ENCODE data around the gene HOMEZ. TPM values are rescaled to one million over a fixed set of nuclear protein-coding genes. Genes with fewer than 3 reads are reported as not detected.

HOMEZ gene
- polyA plus RNA-seq, 2 of the 4 experiments (the other 2 are of a cell fraction) = 7.7 to 9.2 TPM

GRCh38 chr14:23316300-23316699 is 30.4 kb upstream of the HOMEZ start:
- no peak overlapping the region for H3K4me3 ChIP-seq
- no peak overlapping the region for H3K4me2 ChIP-seq
- CTCF ChIA-PET = interaction anchor here (0.6 to 1.6 kb wide), 2 partner anchors 21 to 24 kb away, joined by 3 to 6 read pairs; no protein-coding TSS in a partner anchor
- peaks cover 9% of the 10 kb centered on the region for H3K4me1 ChIP-seq
- H3K27ac ChIP-seq = no peak overlapping the region
- FAIRE-seq (no peak), ATAC-seq (no peak), DNase-seq (ENCODE audit: low read depth in 1 of 2, low spot score in 1 of 2) (no peak)
- POLR2A ChIA-PET = interaction anchor here (0.6 to 1.2 kb wide), 2 partner anchors 9 to 798 kb away, joined by 3 to 6 read pairs; partner anchors contain the start of genes BCL2L2, DCAF11 and NRL
- TF ChIP-seq TFCP2L1 (CRISPR knock-in tag; IDR thresholded peaks at IDR 0.05) (no peak), PHF8 (IDR thresholded peaks at IDR 0.05; ENCODE audit: borderline replicate concordance, low read depth) (no peak), GATA3 (IDR thresholded peaks at IDR 0.05; ENCODE audit: borderline replicate concordance) (no peak), RAD21 (conservative IDR thresholded peaks at IDR 0.05 in 1 of 2, IDR thresholded peaks at IDR 0.05 in 1 of 2) (no peak), RCOR1 (IDR thresholded peaks at IDR 0.05; ENCODE audit: low read depth, low read length) (no peak), NR3C1 (IDR thresholded peaks at IDR 0.05) (no peak), ELK1 (IDR thresholded peaks at IDR 0.05; ENCODE audit: low read depth, low read length) (no peak), ZSCAN20 (CRISPR knock-in tag; IDR thresholded peaks at IDR 0.05) (no peak), ZFP36 (IDR thresholded peaks at IDR 0.05; ENCODE audit: borderline replicate concordance, partially characterized antibody) (no peak), ATOH8 (CRISPR knock-in tag; IDR thresholded peaks at IDR 0.05; ENCODE audit: low read depth) (no peak)
- H3K9me3 ChIP-seq = no peaks in the 10 kb centered on the region
- 86% methylated on average over 5 of the region's 5 CpGs for WGBS (ENCODE audit: missing lambda C conversion rate)

GRCh38 chr14:23310546-23310945 is 24.6 kb upstream of the HOMEZ start:
- no peak for TF ChIP-seq NPAS2 (CRISPR knock-in tag; IDR thresholded peaks at IDR 0.05; ENCODE audit: borderline replicate concordance)
- no peak for TF ChIP-seq MAFK (IDR thresholded peaks at IDR 0.05; ENCODE audit: partially characterized antibody)
- no peak for TF ChIP-seq ATOH8 (CRISPR knock-in tag; IDR thresholded peaks at IDR 0.05; ENCODE audit: low read depth)
- TF ChIP-seq ZC3H11A (IDR thresholded peaks at IDR 0.05) = no peak
- TF ChIP-seq JUNB (IDR thresholded peaks at IDR 0.05) = no peak
- TF ChIP-seq HOXA7 (CRISPR knock-in tag; IDR thresholded peaks at IDR 0.05) = no peak
- no peak for TF ChIP-seq SMC3 (IDR thresholded peaks at IDR 0.05)
- TF ChIP-seq RNF2 (IDR thresholded peaks at IDR 0.05; ENCODE audit: borderline replicate concordance, low read depth) = no peak
- no peak for TF ChIP-seq GATA3 (IDR thresholded peaks at IDR 0.05; ENCODE audit: borderline replicate concordance)
- Histone ChIP-seq H3K4me2 (no peak overlapping the region), H3K27ac (no peak overlapping the region), H3K4me1 (peaks cover 24% of the 10 kb centered on the region), H3K4me3 (no peak overlapping the region), H3K9me3 (no peaks in the 10 kb centered on the region)
- CTCF ChIA-PET = interaction anchor here (1.0 to 2.9 kb wide), 6 partner anchors 9 to 216 kb away, joined by 3 to 15 read pairs (median 4); partner anchors contain the start of genes ACIN1, C14orf119, PABPN1 and PPP1R3E
- 82% methylated on average over 1 of the region's 1 CpG for WGBS (ENCODE audit: missing lambda C conversion rate)
- no peak for FAIRE-seq
- DNase-seq (ENCODE audit: low read depth in 1 of 2, low spot score in 1 of 2) = no peak
- POLR2A ChIA-PET = interaction anchor here (1.2 to 1.4 kb wide), 2 partner anchors 8 to 11 kb away, joined by 5 read pairs; partner anchors contain the start of genes PABPN1 and PPP1R3E
- no peak for ATAC-seq

- 0 out of 6 replicates have a peak overlapping the region, but pooled peaks of 1 of the 2 experiments have one; percentile 17 for H3K27ac ChIP-seq
- H3K9me3 ChIP-seq = no peaks in the 10 kb centered on the region
- no peak overlapping the region for H3K4me3 ChIP-seq
- ChIA-PET POLR2A (interaction anchor here (0.5 to 4.5 kb wide), 2 partner anchors 13 to 243 kb away, joined by 3 to 64 read pairs; partner anchors contain the start of genes PABPN1 and ZFHX2), CTCF (interaction anchor here (0.5 to 3.8 kb wide), 10 partner anchors 7 to 794 kb away, joined by 3 to 15 read pairs (median 4); partner anchors contain the start of genes PPP1R3E and SLC22A17)
- FAIRE-seq (no peak), DNase-seq (ENCODE audit: low read depth in 1 of 2, low spot score in 1 of 2) (no peak), ATAC-seq (no peak)
- no peak for TF ChIP-seq RFX5 (IDR thresholded peaks at IDR 0.05)
- no peak for TF ChIP-seq MYC (IDR thresholded peaks at IDR 0.05; ENCODE audit: borderline replicate concordance, low read length)
- no peak for TF ChIP-seq PHF8 (IDR thresholded peaks at IDR 0.05; ENCODE audit: borderline replicate concordance, low read depth)
- TF ChIP-seq RAD21 (conservative IDR thresholded peaks at IDR 0.05 in 1 of 2, IDR thresholded peaks at IDR 0.05 in 1 of 2) = no peak
- TF ChIP-seq BCL3 (IDR thresholded peaks at IDR 0.05) = no peak
- no peak for TF ChIP-seq HOXB13 (CRISPR knock-in tag; IDR thresholded peaks at IDR 0.05; ENCODE audit: low read depth)
- TF ChIP-seq E2F6 (IDR thresholded peaks at IDR 0.05; ENCODE audit: borderline replicate concordance, low read depth) = no peak
- no peak for TF ChIP-seq NR3C1 (IDR thresholded peaks at IDR 0.05)
- no peak for TF ChIP-seq KDM1A (IDR thresholded peaks at IDR 0.05; ENCODE audit: low read depth)
- no peak for TF ChIP-seq TFCP2L1 (CRISPR knock-in tag; IDR thresholded peaks at IDR 0.05)
- TF ChIP-seq POLR2AphosphoS2 (conservative IDR thresholded peaks at IDR 0.05; ENCODE audit: low read length) = no peak
- no peak for TF ChIP-seq CHD4 (IDR thresholded peaks at IDR 0.05; ENCODE audit: borderline replicate concordance)
- TF ChIP-seq JUNB (IDR thresholded peaks at IDR 0.05) = no peak
- no peak for TF ChIP-seq EP300 (IDR thresholded peaks at IDR 0.05)
- peaks cover 25% of the 10 kb centered on the region for H3K4me1 ChIP-seq
- H3K4me2 ChIP-seq = peak overlapping the region; percentile 94
- 93% methylated on average over 17 of the region's 17 CpGs for WGBS (ENCODE audit: missing lambda C conversion rate)
Measured at GRCh38 chr14:23308721-23309445, 23.0 kb upstream of the HOMEZ start.
